Lower leg skin (tissue), 4 donors: Measurements from ENCODE around the gene DPM2. TPM values are rescaled to one million over a fixed set of nuclear protein-coding genes. Genes with fewer than 3 reads are reported as not detected.

Experiments used
- DNase-seq, 2 donors: peaks; one replicate each; pipeline ENCODE4 v3.0.0-alpha.2; 2019; ENCODE audit warnings: low spot score in 2 of 2
- H3K4me3 ChIP-seq: fragments of 200-600 bp; sonication (generic); 2 replicates; pipeline ENCODE4 v1.5.1; 2017; ENCODE audit warnings: mild to moderate bottlenecking, low read depth; ENCODE audit not compliant: poor library complexity, severe bottlenecking
- POLR2A ChIP-seq, 2 donors: fragments of 450-650 bp; IDR thresholded peaks; one replicate each; pipeline ENCODE4 v1.6.1; 2016 to 2017; ENCODE audit warnings: antibody characterized with exemption in 2 of 2, mild to moderate bottlenecking in 1 of 2, moderate library complexity in 1 of 2
- WGBS, 2 donors: methylation state at CpG; one replicate each; pipeline ENCODE4 v1.1.5; 2018; 5-methylcytosine and 5-hydroxymethylcytosine counted together
- intact Hi-C: fragments of 100-400 bp; cut with DNase I; formaldehyde crosslinking; loops from one replicate; pipeline ENCODE4 v1.15.0; 2023; ENCODE audit warnings: low total_unique reads
- total RNA-seq, 4 donors: library from RNA; depleted of rRNA; stranded (reverse); fragments of >200 nt; gene quantifications; one replicate each; pipeline ENCODE4 v1.1.0, GENCODE V29; 2016
- TF ChIP-seq, protein P1 (sequence below), 3 donors: fragments of 450-650 bp; IDR thresholded peaks; one replicate each; pipeline ENCODE4 v1.5.1; 2016; ENCODE audit warnings: antibody characterized with exemption in 3 of 3, mild to moderate bottlenecking in 3 of 3, moderate library complexity in 2 of 3

The DPM2 gene
- total RNA-seq, 4 donors from 2014 or later, result 11.9 to 21.1 (median 15.8) TPM

DNA sequence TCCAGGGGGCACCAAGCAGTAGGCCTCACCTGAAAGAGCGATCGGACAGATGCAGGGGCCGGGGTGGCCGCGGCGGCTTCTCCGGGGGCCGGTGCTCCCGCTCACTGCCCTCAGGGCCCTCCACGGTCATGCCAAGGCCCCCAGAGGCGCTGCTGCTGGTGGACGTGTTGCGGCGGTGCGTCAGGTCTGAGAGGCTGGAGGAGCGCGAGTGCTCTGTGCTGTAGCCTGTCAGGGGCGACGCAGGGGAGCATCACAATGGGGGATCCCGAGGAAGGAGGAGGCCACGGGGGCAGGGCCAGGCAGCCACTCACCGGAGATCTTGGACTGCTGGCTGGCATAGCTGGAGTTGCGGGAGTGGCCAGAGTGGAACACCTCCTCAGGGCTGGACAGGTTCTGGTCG, 7.7 kb upstream of the DPM2 start:
- intact Hi-C loops, result loop anchor here (5.0 kb wide), 1 partner anchor 172 kb away; no protein-coding TSS in a partner anchor
- no peak overlapping the region for H3K4me3 ChIP-seq
- TF ChIP-seq, protein P1, sequence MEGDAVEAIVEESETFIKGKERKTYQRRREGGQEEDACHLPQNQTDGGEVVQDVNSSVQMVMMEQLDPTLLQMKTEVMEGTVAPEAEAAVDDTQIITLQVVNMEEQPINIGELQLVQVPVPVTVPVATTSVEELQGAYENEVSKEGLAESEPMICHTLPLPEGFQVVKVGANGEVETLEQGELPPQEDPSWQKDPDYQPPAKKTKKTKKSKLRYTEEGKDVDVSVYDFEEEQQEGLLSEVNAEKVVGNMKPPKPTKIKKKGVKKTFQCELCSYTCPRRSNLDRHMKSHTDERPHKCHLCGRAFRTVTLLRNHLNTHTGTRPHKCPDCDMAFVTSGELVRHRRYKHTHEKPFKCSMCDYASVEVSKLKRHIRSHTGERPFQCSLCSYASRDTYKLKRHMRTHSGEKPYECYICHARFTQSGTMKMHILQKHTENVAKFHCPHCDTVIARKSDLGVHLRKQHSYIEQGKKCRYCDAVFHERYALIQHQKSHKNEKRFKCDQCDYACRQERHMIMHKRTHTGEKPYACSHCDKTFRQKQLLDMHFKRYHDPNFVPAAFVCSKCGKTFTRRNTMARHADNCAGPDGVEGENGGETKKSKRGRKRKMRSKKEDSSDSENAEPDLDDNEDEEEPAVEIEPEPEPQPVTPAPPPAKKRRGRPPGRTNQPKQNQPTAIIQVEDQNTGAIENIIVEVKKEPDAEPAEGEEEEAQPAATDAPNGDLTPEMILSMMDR (IDR thresholded peaks at IDR 0.05), result no peak
- TF ChIP-seq POLR2A (IDR thresholded peaks at IDR 0.05), result no peak
- WGBS, 2 donors, result 85 to 91% methylated on average over 24 of the region's 24 CpGs
- no peak for DNase-seq

DNA sequence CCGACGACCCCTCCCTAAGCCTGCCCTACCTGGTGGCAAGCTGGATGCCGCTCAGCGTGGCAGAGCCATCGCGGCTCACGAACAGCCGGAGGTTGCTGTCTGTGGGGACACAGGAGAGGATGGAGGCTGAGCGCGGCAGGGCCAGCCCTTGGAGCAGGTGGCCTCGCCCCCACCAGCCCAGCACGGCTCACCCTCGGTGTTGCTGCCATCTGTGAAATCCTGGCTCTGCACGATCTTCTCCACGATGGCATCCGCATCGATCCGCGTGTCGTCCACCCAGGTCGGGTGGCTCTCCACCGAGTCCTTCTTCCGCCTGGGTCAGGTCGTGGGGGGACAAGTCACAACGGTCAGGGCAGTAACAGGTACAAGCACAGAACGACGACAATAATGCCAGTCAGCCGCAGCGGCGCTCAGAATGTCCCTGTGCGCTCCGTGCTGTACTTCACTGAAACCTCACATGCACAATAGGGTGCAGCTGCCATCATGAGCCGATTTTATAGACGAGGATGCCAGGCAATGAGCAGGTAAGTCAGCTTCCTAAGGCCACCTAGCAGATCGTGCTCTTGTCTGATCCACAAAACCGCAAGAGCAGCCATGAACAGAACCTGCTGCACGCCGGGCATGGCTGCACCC, 7.0 kb upstream of the DPM2 start:
- TF ChIP-seq, protein P1 (IDR thresholded peaks at IDR 0.05), result no peak
- TF ChIP-seq POLR2A (IDR thresholded peaks at IDR 0.05), result no peak
- WGBS, 2 donors, result 88 to 93% methylated on average over 38 of the region's 38 CpGs
- no peak for DNase-seq
- intact Hi-C loops, result loop anchor here (5.0 kb wide), 2 partner anchors 93 to 173 kb away; no protein-coding TSS in a partner anchor
- H3K4me3 ChIP-seq, result no peak overlapping the region

DNA sequence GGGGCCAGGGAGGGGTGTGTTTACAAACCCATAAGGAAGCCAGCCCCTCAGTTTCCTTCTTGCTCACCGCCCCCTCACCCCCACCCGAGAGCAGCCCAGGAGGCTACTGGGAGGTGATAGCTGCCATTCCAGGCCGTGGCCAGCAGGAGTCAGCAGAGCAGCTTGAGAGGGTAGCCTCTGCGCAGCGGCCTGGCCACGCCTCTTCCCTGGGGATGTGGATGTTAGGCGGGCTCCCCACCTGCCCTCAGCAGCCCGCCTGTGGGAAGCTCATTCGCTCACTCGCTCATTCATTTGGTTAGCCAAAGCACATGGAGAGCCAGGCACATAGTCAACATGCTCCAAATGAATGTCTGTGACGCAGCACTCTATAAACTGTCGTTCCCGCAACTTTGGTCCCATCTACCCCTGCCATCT, 6.1 kb upstream of the DPM2 start:
- intact Hi-C loops, result loop anchor here (5.0 kb wide), 1 partner anchor 94 kb away; no protein-coding TSS in a partner anchor
- no peak for TF ChIP-seq POLR2A (IDR thresholded peaks at IDR 0.05)
- TF ChIP-seq, protein P1 (IDR thresholded peaks at IDR 0.05), result peak in 1 of 3 donors; percentile 85
- H3K4me3 ChIP-seq, result no peak overlapping the region
- WGBS, 2 donors, result 28 to 37% methylated on average over 13 of the region's 13 CpGs
- peak; percentile 77 to 96 for DNase-seq

- no peak for DNase-seq
- no peak overlapping the region for H3K4me3 ChIP-seq
- TF ChIP-seq, protein P1 (IDR thresholded peaks at IDR 0.05), result no peak
- TF ChIP-seq POLR2A (IDR thresholded peaks at IDR 0.05), result no peak
- 81 to 85% methylated on average over 11 to 14 of the region's 14 CpGs for WGBS, 2 donors
- intact Hi-C loops, result loop anchor here (5.0 kb wide), 1 partner anchor 94 kb away; no protein-coding TSS in a partner anchor
These were observed 5.5 kb upstream of the DPM2 start for GRCh38 chr9:127943011-127943662.

- WGBS, 2 donors, result 60 to 74% methylated on average over 14 to 18 of the region's 18 CpGs
- H3K4me3 ChIP-seq, result no peak overlapping the region
- no peak for DNase-seq
- TF ChIP-seq, protein P1 (IDR thresholded peaks at IDR 0.05), result peak in 1 of 3 donors; percentile 57
- TF ChIP-seq POLR2A (IDR thresholded peaks at IDR 0.05), result no peak
- intact Hi-C loops, result loop anchor here (5.0 kb wide), 1 partner anchor 95 kb away; no protein-coding TSS in a partner anchor
These were observed 4.8 kb upstream of the DPM2 start for GRCh38 chr9:127942216-127943010.
